Spinal cord (tissue), 10 donors: Measurements from ENCODE around the gene DNMT1. TPM values are rescaled to one million over a fixed set of nuclear protein-coding genes. Genes with fewer than 3 reads are reported as not detected.

Experiments used
- DNase-seq, 6 donors: peaks; one replicate each; pipeline versions ENCODE4 v3.0.0 to v3.0.0-alpha.2; 2013 to 2015; ENCODE audit warnings: low spot score in 6 of 6, low read depth in 4 of 6
- H3K27ac ChIP-seq: one replicate; pipeline ENCODE4 v1.5.1; 2013; ENCODE audit warnings: low read depth, low read length, control low read depth
- H3K27me3 ChIP-seq: one replicate; pipeline ENCODE4 v1.6.1; 2013; ENCODE audit warnings: low read length; ENCODE audit not compliant: control insufficient read depth, insufficient read depth
- H3K36me3 ChIP-seq: one replicate; pipeline ENCODE4 v1.6.1; 2013; ENCODE audit warnings: low read length; ENCODE audit not compliant: control insufficient read depth, insufficient read depth
- H3K4me1 ChIP-seq: one replicate; pipeline ENCODE4 v1.6.1; 2013; ENCODE audit warnings: low read length; ENCODE audit not compliant: control insufficient read depth, insufficient read depth
- H3K4me3 ChIP-seq: one replicate; pipeline ENCODE4 v1.5.1; 2013; ENCODE audit warnings: low read depth, low read length, control low read depth
- H3K9me3 ChIP-seq: one replicate; pipeline ENCODE4 v1.6.1; 2013; ENCODE audit warnings: low read length; ENCODE audit not compliant: control insufficient read depth, insufficient read depth
- WGBS: methylation state at CpG from one replicate; pipeline ENCODE4 v1.1.5; 2013; ENCODE audit warnings: missing lambda C conversion rate; ENCODE audit not compliant: insufficient coverage; 5-methylcytosine and 5-hydroxymethylcytosine counted together
- polyA plus RNA-seq, 2 donors: library from polyadenylated mRNA; unstranded; fragments of 120-200 nt; gene quantifications; one replicate each; pipeline ENCODE4 v1.2.1, GENCODE V29; 2013; ENCODE audit not compliant: insufficient read length in 2 of 2
- total RNA-seq, 2 donors: library from RNA; depleted of rRNA in 1 of 2; stranded (reverse); fragments of 120-200 nt in 1 of 2; fragments of >200 nt in 1 of 2; gene quantifications; one replicate each; pipeline versions ENCODE4 v1.2.3 to v1.2.4, GENCODE V29; 2013 to 2014
- donor health status: healthy.

DNMT1 gene
- total and polyA plus RNA-seq, 4 donors: 30.3 to 114 (median 68.3) TPM

GRCh38 chr19:10106100-10106936 is 88.4 kb downstream of the DNMT1 start, which contains the start of gene PPAN:
Gene PPAN (plus strand): TSS chr19:10106362. CDS start chr19:10106395, 33 bp downstream.
- Histone ChIP-seq H3K27ac (peak within 1 kb of the TSS; percentile 75), H3K27me3 (no peaks in the 10 kb centered on the region), H3K4me3 (peak within 1 kb of the TSS; percentile 55), H3K9me3 (no peaks in the 10 kb centered on the region), H3K36me3 (peaks cover 41% of the 10 kb centered on the region), H3K4me1 (peaks cover 18% of the 10 kb centered on the region)
- DNase-seq: peak; percentile 87 to 100 (median 96)
- WGBS: under 1% methylated on average over 68 of the region's 71 CpGs

GRCh38 chr19:10105509-10106099 is 89.1 kb downstream of the DNMT1 start:
- peak overlapping the region; percentile 55 for H3K4me3 ChIP-seq
- peak overlapping the region; percentile 75 for H3K27ac ChIP-seq
- WGBS: 57% methylated on average over 16 of the region's 16 CpGs
- DNase-seq: no peak
- peaks cover 18% of the 10 kb centered on the region for H3K4me1 ChIP-seq
- H3K9me3 ChIP-seq: no peaks in the 10 kb centered on the region
- no peaks in the 10 kb centered on the region for H3K27me3 ChIP-seq
- H3K36me3 ChIP-seq: peaks cover 34% of the 10 kb centered on the region

- H3K36me3 ChIP-seq: peaks cover 26% of the 10 kb centered on the region
- H3K4me1 ChIP-seq: peaks cover 18% of the 10 kb centered on the region
- no peaks in the 10 kb centered on the region for H3K9me3 ChIP-seq
- no peak for DNase-seq
- no peak overlapping the region for H3K4me3 ChIP-seq
- WGBS: 74% methylated on average over 11 of the region's 15 CpGs
- H3K27me3 ChIP-seq: no peaks in the 10 kb centered on the region
- H3K27ac ChIP-seq: no peak overlapping the region
These were observed 89.9 kb downstream of the DNMT1 start for GRCh38 chr19:10104665-10105508.

- Histone ChIP-seq H3K9me3 (no peaks in the 10 kb centered on the region), H3K4me3 (no peak overlapping the region), H3K4me1 (peaks cover 18% of the 10 kb centered on the region), H3K27ac (no peak overlapping the region), H3K27me3 (no peaks in the 10 kb centered on the region), H3K36me3 (peaks cover 19% of the 10 kb centered on the region)
- no peak for DNase-seq
These were observed 90.6 kb downstream of the DNMT1 start for GRCh38 chr19:10104130-10104513.

- H3K9me3 ChIP-seq: no peaks in the 10 kb centered on the region
- no peaks in the 10 kb centered on the region for H3K27me3 ChIP-seq
- H3K4me3 ChIP-seq: no peak overlapping the region
- no peak for DNase-seq
- no peak overlapping the region for H3K27ac ChIP-seq
- H3K36me3 ChIP-seq: peaks cover 6% of the 10 kb centered on the region
- H3K4me1 ChIP-seq: peaks cover 18% of the 10 kb centered on the region
- WGBS: 83% methylated on average over 6 of the region's 7 CpGs
These were observed 91.9 kb downstream of the DNMT1 start for GRCh38 chr19:10102787-10103236.

- no peak overlapping the region for H3K27ac ChIP-seq
- no peak overlapping the region for H3K4me3 ChIP-seq
- H3K9me3 ChIP-seq: no peaks in the 10 kb centered on the region
- no peak for DNase-seq
- WGBS: 87% methylated on average over 3 of the region's 5 CpGs
- no peaks in the 10 kb centered on the region for H3K27me3 ChIP-seq
- no peaks in the 10 kb centered on the region for H3K36me3 ChIP-seq
- H3K4me1 ChIP-seq: peaks cover 14% of the 10 kb centered on the region
These were observed 94.5 kb downstream of the DNMT1 start for GRCh38 chr19:10100163-10100785.

- H3K27ac ChIP-seq: no peak overlapping the region
- H3K4me1 ChIP-seq: peaks cover 14% of the 10 kb centered on the region
- H3K4me3 ChIP-seq: peak overlapping the region; percentile 41
- no peak for DNase-seq
- H3K27me3 ChIP-seq: no peaks in the 10 kb centered on the region
- H3K36me3 ChIP-seq: peaks cover 18% of the 10 kb centered on the region
- WGBS: 33% methylated on average over 25 of the region's 26 CpGs
- H3K9me3 ChIP-seq: no peaks in the 10 kb centered on the region
These were observed 98.2 kb downstream of the DNMT1 start for GRCh38 chr19:10096615-10096963.

- Histone ChIP-seq H3K36me3 (peaks cover 23% of the 10 kb centered on the region), H3K9me3 (no peaks in the 10 kb centered on the region), H3K4me3 (peak overlapping the region; percentile 41), H3K27me3 (no peaks in the 10 kb centered on the region), H3K27ac (peak overlapping the region; percentile 71), H3K4me1 (peaks cover 14% of the 10 kb centered on the region)
- DNase-seq: peak; percentile 76 to 97 (median 86)
- under 1% methylated on average over 97 of the region's 97 CpGs for WGBS
These were observed 98.7 kb downstream of the DNMT1 start for GRCh38 chr19:10095948-10096614.

- DNase-seq: no peak
- peak overlapping the region; percentile 37 for H3K4me3 ChIP-seq
- peaks cover 25% of the 10 kb centered on the region for H3K36me3 ChIP-seq
- peak overlapping the region; percentile 71 for H3K27ac ChIP-seq
- no peaks in the 10 kb centered on the region for H3K9me3 ChIP-seq
- no peaks in the 10 kb centered on the region for H3K27me3 ChIP-seq
- peaks cover 14% of the 10 kb centered on the region for H3K4me1 ChIP-seq
- WGBS: 19% methylated on average over 4 of the region's 7 CpGs
These were observed 99.2 kb downstream of the DNMT1 start for GRCh38 chr19:10095622-10095947.
